ENCODE results near the gene AVPR2. TPM values are rescaled to one million over a fixed set of nuclear protein-coding genes. Genes with fewer than 3 reads are reported as not detected.

Gene AVPR2
- total RNA-seq, 1 donor from 2014 or later = 3.1 TPM

- intact Hi-C loops (cut with micrococcal nuclease) = no loop called here
- DNase-seq = no peak
- Histone ChIP-seq H3K27me3 (ENCODE audit: low read depth) (peaks cover 35% of the 10 kb centered on the region), H3K9me3 (replicated peaks) (no peaks in the 10 kb centered on the region), H3K4me1 (peaks cover 5% of the 10 kb centered on the region), H3K27ac (replicated peaks) (no peak overlapping the region), H3K36me3 (no peaks in the 10 kb centered on the region), H3K4me3 (no peak overlapping the region)
- no peak for TF ChIP-seq CTCF (IDR thresholded peaks at IDR 0.05; ENCODE audit: borderline replicate concordance)
Measured at GRCh38 chrX:153888344-153888743, 16.1 kb upstream of the AVPR2 start.

DNA sequence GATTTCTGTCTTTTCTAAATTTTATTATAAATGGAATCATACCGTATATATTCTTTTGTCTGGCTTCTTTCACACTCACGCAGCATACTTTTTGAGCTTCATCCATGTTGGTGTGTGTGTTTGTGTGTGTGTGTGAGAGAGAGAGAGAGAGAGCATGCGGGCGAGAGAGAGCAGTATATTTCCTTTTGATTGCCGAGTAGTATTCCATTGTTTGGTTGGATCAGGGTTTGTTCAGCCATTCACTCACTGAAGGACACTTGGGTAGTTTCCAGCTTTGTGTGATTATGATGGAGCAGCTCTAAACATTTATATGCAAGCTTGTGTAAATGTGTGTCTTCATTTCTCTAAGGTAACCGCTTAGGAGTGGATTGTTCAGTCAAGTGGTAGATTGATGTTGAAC, 15.3 kb upstream of the AVPR2 start:
- no peak for TF ChIP-seq CTCF (IDR thresholded peaks at IDR 0.05; ENCODE audit: borderline replicate concordance)
- Histone ChIP-seq H3K36me3 (no peaks in the 10 kb centered on the region), H3K27ac (replicated peaks) (no peak overlapping the region), H3K9me3 (replicated peaks) (no peaks in the 10 kb centered on the region), H3K27me3 (ENCODE audit: low read depth) (peaks cover 28% of the 10 kb centered on the region), H3K4me1 (peaks cover 5% of the 10 kb centered on the region), H3K4me3 (no peak overlapping the region)
- intact Hi-C loops (cut with micrococcal nuclease) = no loop called here
- DNase-seq = no peak

- intact Hi-C loops (cut with micrococcal nuclease) = no loop called here
- peaks cover 19% of the 10 kb centered on the region for H3K4me1 ChIP-seq
- no peak overlapping the region for H3K4me3 ChIP-seq
- H3K9me3 ChIP-seq (replicated peaks) = no peaks in the 10 kb centered on the region
- H3K27me3 ChIP-seq (ENCODE audit: low read depth) = no peaks in the 10 kb centered on the region
- H3K27ac ChIP-seq (replicated peaks) = no peak overlapping the region
- no peak for TF ChIP-seq CTCF (IDR thresholded peaks at IDR 0.05; ENCODE audit: borderline replicate concordance)
- no peak for DNase-seq
- H3K36me3 ChIP-seq = no peaks in the 10 kb centered on the region
Measured at GRCh38 chrX:153897899-153898298, 6.6 kb upstream of the AVPR2 start.

DNA sequence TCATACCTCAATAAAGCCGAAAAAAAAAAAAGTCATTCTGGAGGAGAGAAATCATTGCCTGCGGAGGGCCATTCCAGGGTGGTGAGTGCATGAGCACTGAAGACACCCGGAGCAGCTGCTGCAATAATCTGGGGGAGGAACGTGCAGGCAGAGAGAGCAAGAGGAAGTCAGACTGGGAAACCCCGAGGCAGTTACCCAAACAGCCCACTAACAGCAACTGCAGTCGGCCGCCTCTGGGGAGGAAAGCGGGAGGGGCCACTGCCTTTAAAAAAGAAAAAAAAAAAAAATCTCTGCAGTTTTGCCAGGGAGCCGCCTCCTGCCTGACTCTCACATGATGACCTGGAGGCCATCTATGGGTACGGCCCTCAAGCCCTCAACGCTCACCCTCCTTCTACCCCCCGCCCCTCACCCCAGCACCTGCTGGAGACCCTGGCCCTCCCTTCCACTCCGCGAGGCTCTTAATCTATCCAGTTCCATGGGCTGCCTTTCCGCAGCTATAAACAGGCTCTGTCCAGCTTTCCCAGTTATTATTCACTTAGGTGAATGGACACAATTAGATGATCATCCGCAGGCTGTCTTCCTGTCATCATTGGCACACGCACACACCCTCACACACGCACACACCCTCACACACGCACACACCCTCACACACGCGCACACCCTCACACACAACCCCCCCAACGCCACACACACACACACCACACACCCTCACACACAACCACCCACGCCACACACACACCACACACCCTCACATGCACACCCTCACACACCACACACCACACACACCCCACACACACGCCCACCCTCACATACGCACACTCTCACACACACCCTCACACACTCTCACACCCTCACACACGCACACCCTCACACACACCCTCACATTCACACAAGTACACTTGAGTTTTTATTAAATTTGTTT, 3.4 kb upstream of the AVPR2 start:
- H3K4me3 ChIP-seq = no peak overlapping the region
- peaks cover 21% of the 10 kb centered on the region for H3K4me1 ChIP-seq
- peak overlapping the region; percentile 46 for H3K27ac ChIP-seq (replicated peaks)
- intact Hi-C loops (cut with micrococcal nuclease) = no loop called here
- no peaks in the 10 kb centered on the region for H3K27me3 ChIP-seq (ENCODE audit: low read depth)
- H3K9me3 ChIP-seq (replicated peaks) = no peaks in the 10 kb centered on the region
- H3K36me3 ChIP-seq = no peaks in the 10 kb centered on the region
- DNase-seq = peak; percentile 39
- TF ChIP-seq CTCF (IDR thresholded peaks at IDR 0.05; ENCODE audit: borderline replicate concordance) = no peak

- intact Hi-C loops (cut with micrococcal nuclease) = no loop called here
- Histone ChIP-seq H3K27ac (replicated peaks) (peak overlapping the region; percentile 27), H3K4me1 (peaks cover 21% of the 10 kb centered on the region), H3K36me3 (no peaks in the 10 kb centered on the region), H3K4me3 (no peak overlapping the region), H3K9me3 (replicated peaks) (no peaks in the 10 kb centered on the region), H3K27me3 (ENCODE audit: low read depth) (no peaks in the 10 kb centered on the region)
- TF ChIP-seq CTCF (IDR thresholded peaks at IDR 0.05; ENCODE audit: borderline replicate concordance) = no peak
- no peak for DNase-seq
Measured at GRCh38 chrX:153901753-153902140, 2.7 kb upstream of the AVPR2 start.

Data from left ventricle myocardium inferior (tissue), 1 donor.